Measurements from ENCODE around the gene GSTM4. TPM values are rescaled to one million over a fixed set of nuclear protein-coding genes. Genes with fewer than 3 reads are reported as not detected.

The GSTM4 gene
- total RNA-seq, 1 experiment from 2014 or later = 5.8 TPM

DNA sequence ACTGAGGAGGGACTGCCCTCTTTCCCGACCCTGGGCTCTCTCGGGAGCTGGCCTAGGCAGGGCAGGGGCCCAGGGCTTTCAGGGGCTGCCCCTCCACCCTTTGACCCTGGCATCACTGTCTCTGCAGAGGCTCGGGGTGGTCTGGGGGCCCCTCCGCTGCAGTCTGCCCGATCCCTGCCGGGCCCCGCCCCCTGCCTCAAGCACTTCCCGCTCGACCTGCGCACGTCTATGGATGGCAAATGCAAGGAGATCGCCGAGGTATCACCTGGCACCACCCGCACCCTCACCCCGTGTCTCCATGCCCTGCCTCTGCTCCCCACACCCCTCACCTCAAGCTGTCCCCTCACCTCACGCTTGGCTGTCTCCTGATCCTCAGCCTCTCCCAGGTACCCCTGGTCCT is 30.7 kb upstream of the GSTM4 start:
- ChIA-PET CTCF (interaction anchor here (0.7 to 11.4 kb wide), 4 partner anchors 15 to 361 kb away, joined by 3 to 96 read pairs (median 4); no protein-coding TSS in a partner anchor), POLR2A (no interaction called here)
- DNase-seq (ENCODE audit: unreplicated experiment) = no peak
- no TSS peak for BruUV-seq (replicated peaks)
- Mint-ChIP-seq H3K4me1 (ENCODE audit: insufficient read depth, unreplicated experiment) (peaks cover 13% of the 10 kb centered on the region), H3K4me3 (ENCODE audit: unreplicated experiment) (no peak overlapping the region), H3K27me3 (ENCODE audit: insufficient read depth, unreplicated experiment) (no peaks in the 10 kb centered on the region), H3K36me3 (ENCODE audit: insufficient read depth, unreplicated experiment) (peaks cover 16% of the 10 kb centered on the region), H3K9me3 (ENCODE audit: unreplicated experiment) (no peaks in the 10 kb centered on the region), H3K27ac (ENCODE audit: low read depth, unreplicated experiment) (no peak overlapping the region)
- TF ChIP-seq, protein P1, sequence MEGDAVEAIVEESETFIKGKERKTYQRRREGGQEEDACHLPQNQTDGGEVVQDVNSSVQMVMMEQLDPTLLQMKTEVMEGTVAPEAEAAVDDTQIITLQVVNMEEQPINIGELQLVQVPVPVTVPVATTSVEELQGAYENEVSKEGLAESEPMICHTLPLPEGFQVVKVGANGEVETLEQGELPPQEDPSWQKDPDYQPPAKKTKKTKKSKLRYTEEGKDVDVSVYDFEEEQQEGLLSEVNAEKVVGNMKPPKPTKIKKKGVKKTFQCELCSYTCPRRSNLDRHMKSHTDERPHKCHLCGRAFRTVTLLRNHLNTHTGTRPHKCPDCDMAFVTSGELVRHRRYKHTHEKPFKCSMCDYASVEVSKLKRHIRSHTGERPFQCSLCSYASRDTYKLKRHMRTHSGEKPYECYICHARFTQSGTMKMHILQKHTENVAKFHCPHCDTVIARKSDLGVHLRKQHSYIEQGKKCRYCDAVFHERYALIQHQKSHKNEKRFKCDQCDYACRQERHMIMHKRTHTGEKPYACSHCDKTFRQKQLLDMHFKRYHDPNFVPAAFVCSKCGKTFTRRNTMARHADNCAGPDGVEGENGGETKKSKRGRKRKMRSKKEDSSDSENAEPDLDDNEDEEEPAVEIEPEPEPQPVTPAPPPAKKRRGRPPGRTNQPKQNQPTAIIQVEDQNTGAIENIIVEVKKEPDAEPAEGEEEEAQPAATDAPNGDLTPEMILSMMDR (IDR thresholded peaks at IDR 0.05; ENCODE audit: unreplicated experiment) = no peak
- intact Hi-C loops (cut with micrococcal nuclease) = no loop called here

DNA sequence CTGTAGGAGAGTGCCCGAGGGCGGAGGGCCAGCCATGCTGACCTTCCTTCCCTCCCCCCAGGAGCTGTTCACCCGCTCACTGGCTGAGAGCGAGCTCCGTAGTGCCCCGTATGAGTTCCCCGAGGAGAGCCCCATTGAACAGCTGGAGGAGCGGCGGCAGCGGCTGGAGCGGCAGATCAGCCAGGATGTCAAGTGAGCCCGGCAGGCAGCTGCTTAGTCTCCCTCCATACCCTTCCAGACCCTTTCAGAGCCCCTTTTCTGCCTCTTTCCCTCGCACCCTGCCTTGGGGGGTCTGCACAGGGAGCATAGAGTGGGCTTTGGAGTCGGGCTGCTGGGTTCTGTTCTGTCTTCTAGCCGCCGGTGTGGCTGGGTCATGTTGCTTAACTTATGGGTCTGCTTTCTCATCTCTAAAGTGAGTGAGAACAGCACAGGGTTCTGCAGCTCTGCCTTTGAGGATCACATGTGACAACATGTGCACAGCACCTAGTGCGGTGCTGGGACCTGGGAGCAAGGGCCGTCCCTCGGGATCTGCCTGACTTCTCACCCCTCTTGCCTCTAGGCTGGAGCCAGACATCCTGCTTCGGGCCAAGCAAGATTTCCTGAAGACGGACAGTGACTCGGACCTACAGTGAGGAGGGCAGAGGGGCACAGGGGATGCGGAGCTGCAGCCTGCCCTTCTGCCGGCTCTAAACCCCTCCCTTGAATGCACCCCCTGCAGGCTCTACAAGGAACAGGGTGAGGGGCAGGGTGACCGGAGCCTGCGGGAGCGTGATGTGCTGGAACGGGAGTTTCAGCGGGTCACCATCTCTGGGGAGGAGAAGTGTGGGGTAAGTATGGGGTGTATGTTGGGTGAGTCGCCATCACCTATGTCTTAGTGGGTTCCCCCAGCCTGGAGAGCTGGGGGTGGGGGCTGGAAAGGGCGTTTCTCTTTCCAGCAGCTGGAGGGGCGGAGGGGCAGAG is 30.0 kb upstream of the GSTM4 start:
- peak overlapping the region; percentile 70 for H3K27ac Mint-ChIP-seq (ENCODE audit: low read depth, unreplicated experiment)
- no TSS peak for BruUV-seq (replicated peaks)
- no peaks in the 10 kb centered on the region for H3K9me3 Mint-ChIP-seq (ENCODE audit: unreplicated experiment)
- POLR2A ChIA-PET = no interaction called here
- H3K4me3 Mint-ChIP-seq (ENCODE audit: unreplicated experiment) = no peak overlapping the region
- peaks cover 13% of the 10 kb centered on the region for H3K4me1 Mint-ChIP-seq (ENCODE audit: insufficient read depth, unreplicated experiment)
- H3K27me3 Mint-ChIP-seq (ENCODE audit: insufficient read depth, unreplicated experiment) = no peaks in the 10 kb centered on the region
- DNase-seq (ENCODE audit: unreplicated experiment) = no peak
- TF ChIP-seq, protein P1 (IDR thresholded peaks at IDR 0.05; ENCODE audit: unreplicated experiment) = no peak
- intact Hi-C loops (cut with micrococcal nuclease) = no loop called here
- H3K36me3 Mint-ChIP-seq (ENCODE audit: insufficient read depth, unreplicated experiment) = peaks cover 19% of the 10 kb centered on the region
- CTCF ChIA-PET = interaction anchor here (0.7 to 11.4 kb wide), 3 partner anchors 14 to 358 kb away, joined by 3 to 96 read pairs (median 5); no protein-coding TSS in a partner anchor

DNA sequence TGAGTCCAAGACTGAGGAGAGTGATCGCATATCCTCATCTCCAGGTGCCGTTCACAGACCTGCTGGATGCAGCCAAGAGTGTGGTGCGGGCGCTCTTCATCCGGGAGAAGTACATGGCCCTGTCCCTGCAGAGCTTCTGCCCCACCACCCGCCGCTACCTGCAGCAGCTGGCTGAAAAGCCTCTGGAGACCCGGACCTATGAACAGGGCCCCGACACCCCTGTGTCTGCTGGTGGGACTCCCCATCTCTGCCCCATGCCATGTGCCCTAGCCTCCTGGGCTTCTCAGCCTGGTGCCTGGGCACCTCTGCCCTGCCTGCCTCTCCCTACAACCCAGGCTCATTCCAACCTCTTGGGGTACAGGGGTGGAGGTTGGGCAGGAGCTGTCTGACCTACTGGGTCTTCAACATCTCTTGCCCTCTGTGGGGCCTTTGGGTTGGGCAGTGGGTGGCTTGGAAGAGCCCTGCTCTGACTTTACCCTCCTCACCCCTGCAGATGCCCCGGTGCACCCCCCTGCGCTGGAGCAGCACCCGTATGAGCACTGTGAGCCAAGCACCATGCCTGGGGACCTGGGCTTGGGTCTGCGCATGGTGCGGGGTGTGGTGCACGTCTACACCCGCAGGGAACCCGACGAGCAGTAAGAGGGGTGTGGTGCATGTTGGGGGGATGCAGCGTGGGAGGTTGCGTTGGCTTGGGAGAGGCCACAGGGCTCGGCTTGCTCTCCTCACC is 29.1 kb upstream of the GSTM4 start:
- Mint-ChIP-seq H3K27ac (ENCODE audit: low read depth, unreplicated experiment) (peak overlapping the region; percentile 42), H3K9me3 (ENCODE audit: unreplicated experiment) (no peaks in the 10 kb centered on the region), H3K4me3 (ENCODE audit: unreplicated experiment) (no peak overlapping the region), H3K36me3 (ENCODE audit: insufficient read depth, unreplicated experiment) (peaks cover 26% of the 10 kb centered on the region), H3K27me3 (ENCODE audit: insufficient read depth, unreplicated experiment) (no peaks in the 10 kb centered on the region), H3K4me1 (ENCODE audit: insufficient read depth, unreplicated experiment) (peaks cover 8% of the 10 kb centered on the region)
- intact Hi-C loops (cut with micrococcal nuclease) = no loop called here
- ChIA-PET CTCF (interaction anchor here (0.6 to 11.4 kb wide), 3 partner anchors 13 to 136 kb away, joined by 3 to 96 read pairs (median 5); no protein-coding TSS in a partner anchor), POLR2A (interaction anchor here (0.7 to 1.0 kb wide), 2 partner anchors 10 to 79 kb away, joined by 3 read pairs; partner anchors contain the start of gene GNAI3)
- TF ChIP-seq, protein P1 (IDR thresholded peaks at IDR 0.05; ENCODE audit: unreplicated experiment) = no peak
- no TSS peak for BruUV-seq (replicated peaks)
- DNase-seq (ENCODE audit: unreplicated experiment) = no peak

All from MCF 10A (cell line).